ENCODE results near the gene GCHFR.
A peak's percentile ranks its signal among the peaks of the same experiment; 100 is the strongest.

Gene GCHFR

DNA sequence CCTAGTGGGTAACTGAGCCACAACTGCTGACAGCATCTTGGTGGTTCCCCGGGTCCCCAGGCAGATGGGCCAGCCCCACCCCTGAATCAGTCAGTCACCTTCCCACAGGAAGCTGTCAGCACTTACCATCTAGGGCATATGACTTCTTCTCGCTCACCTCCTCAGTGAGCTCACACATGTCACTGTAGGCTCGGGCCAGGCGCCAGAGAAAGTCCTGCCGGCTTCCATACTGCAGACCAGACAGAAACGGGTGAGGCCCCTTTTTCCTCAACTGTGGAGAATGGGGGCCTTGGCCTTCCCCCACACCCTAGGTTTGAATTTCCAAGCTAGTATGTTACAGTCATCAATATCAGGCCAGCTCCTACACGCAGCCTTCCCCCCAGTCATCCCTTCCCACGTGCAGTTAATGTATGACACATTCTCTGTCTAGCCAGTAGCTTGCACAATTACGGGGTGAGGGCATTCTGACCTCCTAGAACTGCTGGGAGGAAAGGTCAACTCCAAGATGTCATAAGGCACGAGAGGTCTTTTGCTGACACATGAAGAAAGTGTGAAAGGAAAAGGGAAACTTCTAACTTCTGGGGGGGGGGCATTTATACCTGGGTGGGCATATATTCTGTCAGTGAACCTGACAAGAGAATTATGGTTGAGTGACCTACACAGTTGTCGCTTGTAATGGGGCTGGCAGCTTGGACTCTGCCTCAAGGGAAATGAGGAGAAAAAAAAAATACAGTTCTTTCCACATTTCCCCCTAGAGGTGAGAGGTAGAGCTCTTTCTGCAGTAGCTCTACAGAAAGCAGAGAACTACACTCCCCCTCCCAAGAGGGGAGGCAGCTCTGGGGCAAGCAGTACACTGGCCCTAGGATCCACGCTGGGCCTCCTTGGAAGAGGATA, 19.7 kb upstream of the GCHFR start:
- H3K4me1 ChIP-seq: no peaks in the 10 kb centered on the region
- H3K27me3 ChIP-seq (ENCODE audit: low read depth): no peaks in the 10 kb centered on the region
- no peaks in the 10 kb centered on the region for H3K9me3 ChIP-seq
- in situ Hi-C loops (cut with MboI; ENCODE audit: low sequenced_read_pairs): no loop called here
- H3K4me3 ChIP-seq: no peak overlapping the region
- peaks cover 68% of the 10 kb centered on the region for H3K36me3 ChIP-seq (replicated peaks)
- DNase-seq (ENCODE audit: low spot score in 2 of 2): no peak

DNA sequence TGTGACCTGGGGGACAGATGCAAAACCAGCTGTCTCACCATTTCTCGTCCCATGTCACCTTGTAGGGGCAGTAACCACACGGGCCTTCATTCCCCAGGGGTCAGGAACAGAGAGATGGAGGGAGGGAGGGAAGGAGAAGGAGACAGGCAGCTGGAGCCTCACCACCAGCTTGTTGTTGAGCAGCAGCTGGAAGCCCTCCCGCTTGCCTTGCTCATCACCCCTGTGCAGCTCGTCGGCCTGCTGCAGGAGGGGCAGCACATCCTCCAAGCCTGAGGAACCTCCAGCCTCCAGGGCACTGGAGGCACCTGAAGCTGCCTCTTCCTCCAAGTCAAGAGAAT, 19.1 kb upstream of the GCHFR start:
- in situ Hi-C loops (cut with MboI; ENCODE audit: low sequenced_read_pairs): no loop called here
- H3K4me3 ChIP-seq: no peak overlapping the region
- no peaks in the 10 kb centered on the region for H3K4me1 ChIP-seq
- DNase-seq (ENCODE audit: low spot score in 2 of 2): no peak
- peaks cover 68% of the 10 kb centered on the region for H3K36me3 ChIP-seq (replicated peaks)
- H3K9me3 ChIP-seq: no peaks in the 10 kb centered on the region
- no peaks in the 10 kb centered on the region for H3K27me3 ChIP-seq (ENCODE audit: low read depth)

DNA sequence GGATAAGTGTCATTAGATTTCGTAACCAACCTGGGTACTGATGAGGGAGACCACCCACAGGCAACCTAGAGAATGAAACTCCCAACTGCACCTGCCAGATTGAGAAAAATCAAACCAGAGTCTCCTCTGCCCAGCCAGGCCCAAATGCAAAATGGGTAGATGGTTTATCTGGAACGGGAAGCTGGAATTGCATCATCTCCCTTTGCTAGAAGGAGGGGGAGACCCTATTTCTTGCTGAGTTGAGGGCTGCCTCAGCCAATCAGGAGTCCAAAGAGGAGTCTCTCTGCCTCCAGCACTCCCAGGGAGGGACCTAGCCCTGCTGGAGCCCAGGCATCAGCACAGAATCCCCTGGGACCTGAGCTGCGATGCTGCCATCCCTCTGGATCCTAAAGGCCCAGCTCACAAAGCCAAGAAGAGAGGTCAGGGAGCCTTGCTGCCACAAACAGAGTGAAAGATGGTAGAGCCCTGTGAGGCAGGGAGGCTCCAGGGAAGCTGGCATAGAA, 16.9 kb upstream of the GCHFR start:
- no peak overlapping the region for H3K4me3 ChIP-seq
- H3K4me1 ChIP-seq: no peaks in the 10 kb centered on the region
- H3K36me3 ChIP-seq (replicated peaks): peaks cover 75% of the 10 kb centered on the region
- in situ Hi-C loops (cut with MboI; ENCODE audit: low sequenced_read_pairs): no loop called here
- H3K27me3 ChIP-seq (ENCODE audit: low read depth): no peaks in the 10 kb centered on the region
- no peak for DNase-seq (ENCODE audit: low spot score in 2 of 2)
- H3K9me3 ChIP-seq: no peaks in the 10 kb centered on the region

DNA sequence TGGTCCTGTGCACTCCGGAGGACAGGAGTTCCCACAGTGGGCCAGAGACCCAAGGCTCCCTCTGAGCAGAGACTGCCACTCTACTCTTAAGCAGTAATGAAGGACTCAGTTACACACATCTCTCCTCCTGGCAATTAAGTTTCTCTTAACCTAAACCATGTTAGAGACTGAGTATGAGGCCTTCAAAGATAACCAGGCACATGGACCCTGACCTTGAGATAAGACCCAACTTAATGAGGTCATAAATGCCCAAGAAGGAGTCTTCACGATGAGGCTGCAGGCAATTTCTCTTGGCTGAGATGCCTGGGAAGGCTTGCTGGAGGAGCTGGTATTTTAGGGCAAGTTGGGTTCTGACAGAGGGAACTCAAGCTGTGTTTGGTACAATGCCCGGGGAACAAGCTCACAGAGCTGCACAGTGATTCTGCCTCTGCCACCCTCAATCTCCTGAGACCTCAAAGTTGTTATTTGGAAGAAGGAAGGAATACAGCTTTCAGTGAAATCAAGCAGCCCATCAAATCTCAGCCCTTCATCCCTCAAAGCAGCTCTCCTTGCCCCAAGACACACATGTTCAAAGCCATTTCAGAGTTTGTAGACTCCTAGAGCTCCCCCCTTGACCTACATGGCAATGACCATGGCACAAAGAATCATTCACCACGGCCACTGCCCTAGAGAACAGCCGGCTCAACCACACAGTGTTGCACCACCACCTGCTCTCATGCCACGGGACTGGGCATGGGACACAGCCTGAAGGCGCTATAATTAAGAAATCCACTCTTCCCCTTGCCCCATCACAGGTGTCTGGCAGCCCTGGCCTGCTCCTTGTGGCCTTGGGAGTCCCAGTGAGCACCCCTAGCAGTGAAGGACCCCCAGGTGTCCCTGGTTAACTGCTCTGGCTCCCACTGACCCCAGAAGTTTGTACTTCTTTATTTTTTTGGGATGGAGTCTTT, 15.9 kb upstream of the GCHFR start:
- Histone ChIP-seq H3K4me1 (no peaks in the 10 kb centered on the region; the same call in 1 of the 2 replicates), H3K9me3 (no peaks in the 10 kb centered on the region), H3K27me3 (ENCODE audit: low read depth) (no peaks in the 10 kb centered on the region), H3K4me3 (no peak overlapping the region), H3K36me3 (replicated peaks) (peaks cover 75% of the 10 kb centered on the region)
- DNase-seq (ENCODE audit: low spot score in 2 of 2): no peak
- in situ Hi-C loops (cut with MboI; ENCODE audit: low sequenced_read_pairs): no loop called here

DNA sequence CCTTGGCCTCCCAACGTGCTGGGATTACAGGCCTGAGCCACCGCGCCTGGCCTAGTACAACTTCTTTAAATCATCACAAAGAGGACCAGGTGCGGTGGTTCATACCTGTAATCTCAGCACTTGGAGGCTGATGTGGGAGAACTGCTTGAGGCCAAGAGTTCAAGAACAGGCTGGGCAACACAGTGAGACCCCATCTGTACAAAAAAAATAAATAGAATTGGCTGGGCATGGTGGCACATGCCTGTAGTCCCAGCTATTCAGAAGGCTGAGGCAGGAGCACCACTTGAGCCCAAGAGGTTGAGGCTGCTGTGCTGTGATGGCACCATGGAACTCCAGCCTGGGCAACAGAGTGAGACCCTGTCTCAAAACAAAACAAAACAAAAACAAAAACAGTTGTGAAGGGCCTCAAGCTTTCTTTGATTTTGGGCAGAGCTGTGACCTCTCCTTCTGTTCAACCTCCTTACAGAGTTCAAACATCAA, 14.7 kb upstream of the GCHFR start:
- Histone ChIP-seq H3K4me3 (no peak overlapping the region), H3K27me3 (ENCODE audit: low read depth) (no peaks in the 10 kb centered on the region), H3K36me3 (replicated peaks) (peaks cover 65% of the 10 kb centered on the region), H3K9me3 (no peaks in the 10 kb centered on the region), H3K4me1 (peaks cover 3% of the 10 kb centered on the region)
- no peak for DNase-seq (ENCODE audit: low spot score in 2 of 2)
- in situ Hi-C loops (cut with MboI; ENCODE audit: low sequenced_read_pairs): no loop called here

DNA sequence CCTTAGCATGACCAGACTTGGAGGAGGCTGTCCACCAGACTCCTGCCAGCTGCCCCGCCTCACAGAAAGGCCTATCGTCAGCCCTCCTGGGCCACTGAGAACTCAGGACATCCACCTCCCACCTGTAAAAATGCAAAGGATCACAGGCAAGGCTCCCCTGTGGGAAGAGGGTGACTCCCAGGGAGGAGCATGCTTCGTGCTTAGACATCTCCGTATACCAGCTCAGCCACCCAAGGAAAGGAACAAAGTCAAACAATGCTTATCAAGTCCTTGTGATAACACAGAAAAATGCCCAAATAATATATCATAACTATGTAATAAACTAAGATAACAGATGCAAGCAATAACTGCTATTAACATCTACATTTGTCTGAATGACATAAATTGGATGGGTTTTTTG, 13.0 kb upstream of the GCHFR start:
- in situ Hi-C loops (cut with MboI; ENCODE audit: low sequenced_read_pairs): no loop called here
- H3K27me3 ChIP-seq (ENCODE audit: low read depth): no peaks in the 10 kb centered on the region
- DNase-seq (ENCODE audit: low spot score in 2 of 2): no peak
- peaks cover 10% of the 10 kb centered on the region for H3K4me1 ChIP-seq
- no peak overlapping the region for H3K4me3 ChIP-seq
- peaks cover 51% of the 10 kb centered on the region for H3K36me3 ChIP-seq (replicated peaks)
- no peaks in the 10 kb centered on the region for H3K9me3 ChIP-seq

DNA sequence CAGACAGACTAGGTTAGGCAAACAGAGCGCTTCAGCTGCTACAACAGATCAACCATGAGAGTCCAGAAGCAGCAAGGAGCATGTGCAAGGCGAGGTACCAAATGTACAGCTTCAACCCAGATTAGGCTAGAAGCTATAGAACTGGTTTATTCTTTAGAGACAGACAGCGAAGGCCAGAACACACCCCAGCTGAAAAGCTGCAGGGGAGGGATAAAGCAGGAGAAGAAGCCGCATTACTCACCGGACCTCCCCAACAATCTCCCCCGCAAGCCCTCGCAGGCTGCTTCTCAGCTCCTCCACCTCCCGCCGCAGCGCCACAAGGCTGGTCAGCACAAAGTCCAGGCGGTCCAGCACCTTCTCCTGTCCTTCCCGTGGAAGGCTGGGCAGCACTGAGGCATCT, 12.1 kb upstream of the GCHFR start:
- Histone ChIP-seq H3K4me1 (peaks cover 13% of the 10 kb centered on the region), H3K36me3 (replicated peaks) (peaks cover 49% of the 10 kb centered on the region), H3K27me3 (ENCODE audit: low read depth) (no peaks in the 10 kb centered on the region), H3K4me3 (no peak overlapping the region), H3K9me3 (no peaks in the 10 kb centered on the region)
- DNase-seq (ENCODE audit: low spot score in 2 of 2): no peak
- in situ Hi-C loops (cut with MboI; ENCODE audit: low sequenced_read_pairs): no loop called here

DNA sequence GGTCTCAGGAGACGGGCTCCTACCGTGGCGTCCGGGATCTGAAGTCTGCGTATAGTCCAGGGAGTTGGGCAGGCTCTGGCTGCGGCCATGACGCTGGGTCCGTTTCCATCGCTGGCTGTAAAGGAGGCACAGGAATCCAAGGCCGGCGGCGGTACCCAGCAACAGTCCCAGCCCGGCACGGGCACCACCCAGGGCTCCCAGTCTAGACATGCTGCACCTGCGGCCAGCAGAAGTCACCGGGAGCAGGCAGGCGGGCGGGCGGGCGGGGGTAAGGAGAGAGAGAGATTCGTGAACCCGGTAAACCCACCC, 9.3 kb upstream of the GCHFR start:
- peaks cover 32% of the 10 kb centered on the region for H3K36me3 ChIP-seq (replicated peaks)
- DNase-seq (ENCODE audit: low spot score in 2 of 2): peak in 1 of 2 experiments; percentile 43
- in situ Hi-C loops (cut with MboI; ENCODE audit: low sequenced_read_pairs): no loop called here
- H3K4me1 ChIP-seq: peaks cover 15% of the 10 kb centered on the region
- no peaks in the 10 kb centered on the region for H3K9me3 ChIP-seq
- no peaks in the 10 kb centered on the region for H3K27me3 ChIP-seq (ENCODE audit: low read depth)
- peak overlapping the region; percentile 94 for H3K4me3 ChIP-seq

DNA sequence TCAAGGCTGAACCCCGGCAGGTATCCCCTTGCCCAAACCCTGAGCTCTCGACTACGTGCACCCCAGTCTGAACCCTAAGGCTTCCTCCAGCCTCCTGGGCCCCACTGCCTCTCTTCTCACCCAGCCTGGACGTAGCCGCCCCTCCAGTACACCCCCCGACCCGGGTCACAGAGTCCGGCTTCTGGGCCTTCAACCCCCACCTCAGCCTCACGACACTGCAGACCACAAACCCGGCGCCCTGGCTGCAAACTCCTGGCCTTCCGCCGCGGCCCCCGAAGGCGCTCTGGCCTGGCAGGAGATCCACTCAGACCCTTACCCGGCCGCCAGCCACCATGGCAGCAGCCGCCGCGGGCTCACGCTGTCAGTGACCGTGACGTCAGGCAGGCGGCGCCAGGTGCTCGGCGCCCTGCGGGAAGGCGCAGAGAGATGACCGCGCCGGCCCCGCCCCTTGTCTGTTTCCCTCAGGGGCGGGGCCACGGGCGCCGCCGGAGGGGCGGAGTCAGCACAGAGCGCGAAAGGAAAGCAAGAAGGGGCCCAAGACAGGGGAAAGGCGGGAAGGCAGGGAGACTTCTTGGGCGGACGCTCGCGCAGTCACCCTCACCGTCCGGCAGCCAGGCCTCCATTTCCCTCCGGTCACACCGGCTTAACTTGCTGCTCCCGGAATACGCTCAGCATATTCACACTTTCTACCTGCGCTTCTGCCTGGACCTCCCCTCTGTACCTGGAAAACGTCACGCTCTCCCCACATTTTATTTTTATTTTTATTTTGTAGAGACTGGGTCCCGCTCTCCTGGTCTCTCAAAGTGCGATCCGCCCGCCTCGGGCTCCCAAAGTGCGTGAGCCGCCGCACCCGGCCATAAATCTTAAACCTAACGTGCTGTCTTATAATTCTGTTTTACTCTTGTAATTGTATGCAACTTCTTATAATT, 8.7 kb upstream of the GCHFR start, which contains the start of gene RMDN3:
Gene RMDN3, minus strand, starts transcription at position 372 of the 929 bp plus-strand sequence. CDS start 471 bp downstream, outside the sequence.
- Histone ChIP-seq H3K9me3 (no peaks in the 10 kb centered on the region), H3K27me3 (ENCODE audit: low read depth) (no peaks in the 10 kb centered on the region), H3K36me3 (replicated peaks) (peaks cover 28% of the 10 kb centered on the region), H3K4me1 (peaks cover 15% of the 10 kb centered on the region), H3K4me3 (peak within 1 kb of the TSS; percentile 94)
- in situ Hi-C loops (cut with MboI; ENCODE audit: low sequenced_read_pairs): no loop called here
- DNase-seq (ENCODE audit: low spot score in 2 of 2): peak; percentile 89 to 96

DNA sequence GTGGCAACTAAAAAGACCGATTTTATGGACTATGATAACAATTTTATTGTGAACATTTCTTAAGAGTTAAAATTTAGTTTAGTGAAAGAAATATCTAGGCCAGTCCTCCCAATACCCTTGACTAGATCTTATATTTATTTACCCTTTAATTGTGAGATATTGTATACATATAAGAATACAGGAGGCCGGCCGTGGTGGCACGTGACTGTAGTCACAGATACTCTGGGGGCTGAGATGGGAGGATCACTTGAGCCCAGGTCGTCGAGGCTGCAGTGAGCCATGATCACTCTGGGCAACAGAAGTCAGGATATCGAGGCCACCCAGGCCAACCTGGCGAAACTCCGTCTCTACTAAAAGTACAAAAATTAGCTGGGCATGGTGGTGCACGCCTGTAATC, 8.1 kb upstream of the GCHFR start:
- Histone ChIP-seq H3K4me1 (peaks cover 15% of the 10 kb centered on the region), H3K9me3 (no peaks in the 10 kb centered on the region), H3K36me3 (replicated peaks) (peaks cover 22% of the 10 kb centered on the region), H3K4me3 (peak overlapping the region; percentile 94), H3K27me3 (ENCODE audit: low read depth) (no peaks in the 10 kb centered on the region)
- in situ Hi-C loops (cut with MboI; ENCODE audit: low sequenced_read_pairs): no loop called here
- peak in 1 of 2 experiments; percentile 48 for DNase-seq (ENCODE audit: low spot score in 2 of 2)

DNA sequence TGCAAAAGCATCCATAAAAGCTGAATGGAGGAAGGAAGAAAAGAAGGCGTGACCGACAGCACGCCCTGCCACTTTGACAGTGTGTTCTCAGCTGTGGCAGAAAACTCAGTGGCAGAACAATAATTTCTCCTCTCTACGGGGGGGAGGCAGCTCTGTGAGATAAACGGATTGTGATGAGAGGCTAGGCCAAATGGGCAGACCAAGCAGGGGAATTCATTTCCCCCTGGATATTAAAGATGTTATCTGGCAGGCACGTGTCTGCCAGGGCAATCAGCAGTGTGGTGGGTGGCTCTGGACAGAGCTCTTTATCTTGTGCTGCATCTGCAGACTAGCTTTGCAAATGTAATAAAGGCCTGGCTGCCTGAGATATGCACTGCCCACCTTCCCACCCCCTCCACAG, 6.9 kb upstream of the GCHFR start:
- no peak overlapping the region for H3K4me3 ChIP-seq
- DNase-seq (ENCODE audit: low spot score in 2 of 2): no peak
- H3K4me1 ChIP-seq: peaks cover 15% of the 10 kb centered on the region
- in situ Hi-C loops (cut with MboI; ENCODE audit: low sequenced_read_pairs): no loop called here
- H3K9me3 ChIP-seq: no peaks in the 10 kb centered on the region
- H3K36me3 ChIP-seq (replicated peaks): peaks cover 11% of the 10 kb centered on the region
- H3K27me3 ChIP-seq (ENCODE audit: low read depth): no peaks in the 10 kb centered on the region

DNA sequence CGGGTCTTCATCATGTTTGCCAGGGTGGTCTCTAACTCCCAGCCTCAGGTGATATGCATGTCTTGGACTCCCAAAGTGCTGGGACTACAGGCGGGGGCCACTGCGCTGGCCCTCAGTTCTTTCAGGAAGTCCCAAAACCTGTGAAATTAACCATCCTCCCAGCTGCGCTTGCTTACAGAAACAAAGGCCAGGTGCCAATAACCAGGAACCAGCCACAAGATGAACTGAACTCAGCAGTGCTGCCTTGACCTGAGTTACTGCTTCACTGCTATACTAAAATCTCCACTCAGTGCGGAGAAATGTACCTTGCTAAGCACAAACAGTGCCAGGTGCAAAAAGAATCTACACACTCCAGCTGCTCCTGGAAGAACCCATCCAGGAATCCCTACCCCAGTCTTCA, 3.9 kb upstream of the GCHFR start:
- Histone ChIP-seq H3K27me3 (ENCODE audit: low read depth) (no peaks in the 10 kb centered on the region), H3K4me3 (no peak overlapping the region), H3K4me1 (peaks cover 23% of the 10 kb centered on the region), H3K9me3 (no peaks in the 10 kb centered on the region), H3K36me3 (replicated peaks) (no peaks in the 10 kb centered on the region)
- in situ Hi-C loops (cut with MboI; ENCODE audit: low sequenced_read_pairs): no loop called here
- no peak for DNase-seq (ENCODE audit: low spot score in 2 of 2)
